Hepatic stellate cell (primary cell): ENCODE data around the gene OR10K2.

ENCODE experiments used
- DNase-seq: peaks from one replicate; pipeline ENCODE4 v3.0.0; 2011; ENCODE audit warnings: low spot score

OR10K2 gene

DNA sequence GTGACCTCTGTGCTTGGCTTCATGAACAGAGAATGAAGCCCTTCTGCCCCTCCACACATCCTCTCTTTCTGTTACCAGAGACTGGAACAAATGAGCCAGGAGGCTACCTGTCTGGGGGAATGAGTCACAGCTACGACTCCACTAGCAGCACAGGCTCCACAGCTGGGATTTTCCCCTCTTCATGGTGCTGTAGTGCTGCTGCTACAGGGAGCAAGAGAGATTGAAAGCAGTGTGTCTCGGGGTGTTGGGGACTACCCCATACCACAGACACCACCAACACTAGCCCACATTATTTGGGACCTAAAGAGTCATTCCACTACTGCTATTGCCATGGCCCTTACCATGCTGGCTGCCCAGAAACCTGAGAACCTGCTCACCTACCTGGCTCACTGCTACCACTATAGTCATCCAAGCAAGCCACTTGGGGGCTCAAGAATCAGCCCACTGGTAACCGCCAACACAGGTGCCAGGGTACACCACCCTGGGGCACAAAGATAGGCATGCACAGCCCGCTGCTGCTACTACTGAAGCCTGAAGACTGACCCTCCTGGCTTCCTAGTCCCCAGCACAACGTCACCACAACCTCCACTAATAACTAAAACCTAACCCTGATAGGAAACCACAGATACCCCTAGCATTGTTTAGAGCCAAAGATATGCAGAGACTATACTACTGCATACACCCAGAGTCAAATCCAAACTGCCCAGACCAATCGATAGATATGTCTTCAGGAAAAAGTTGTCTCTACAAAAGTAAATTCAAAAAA is 54.7 kb downstream of the OR10K2 start:
- no peak for DNase-seq
